GM12878 (cell line): ENCODE measurements around the gene PPP1R3G. TPM values are rescaled to one million over a fixed set of nuclear protein-coding genes. Genes with fewer than 3 reads are reported as not detected.

Experiments
- ATAC-seq: fragments of 200-7000 bp; cut with Tn5 transposase; 3 replicates; pipeline ENCODE4 v1.9.1; 2020; ENCODE audit warnings: mild to moderate bottlenecking, moderate library complexity
- BruUV-seq: library from RNA; stranded (reverse); fragments of 400-500 nt; replicated peaks from 2 replicates; lab custom pipeline; 2021; lab: Mats Ljungman, UMichigan
- CTCF ChIA-PET: fragments of 300-600 bp; sonication (Branson Sonifier 250); formaldehyde crosslinking; extraction: SDS; loops from one replicate; lab custom pipeline; 2021; ENCODE audit warnings: inconsistent platforms; lab: Yijun Ruan, JAX
- POLR2A ChIA-PET: fragments of 350-600 bp; formaldehyde crosslinking; extraction: SDS; loops from one replicate; lab custom pipeline; 2021; ENCODE audit warnings: inconsistent platforms; lab: Charles Lee
- RAD21 ChIA-PET: fragments of 300-600 bp; sonication (Branson Sonifier 250); formaldehyde crosslinking; loops from one replicate; lab custom pipeline; 2023; ENCODE audit warnings: antibody characterized with exemption; ENCODE audit not compliant: unreplicated experiment; lab: Charles Lee
- SMC1A ChIA-PET: fragments of 300-600 bp; sonication (Branson Sonifier 250); formaldehyde crosslinking; loops from one replicate; lab custom pipeline; 2023; ENCODE audit not compliant: unreplicated experiment, uncharacterized antibody; lab: Charles Lee
- DNase-seq: peaks from one replicate; pipeline ENCODE4 v3.0.0-alpha.2; 2011; ENCODE audit warnings: low read depth, low spot score
- FAIRE-seq: peaks from 3 replicates; lab custom pipeline; 2011; peaks lifted over from hg19 to GRCh38; lab: Jason Lieb, UNC
- H2AFZ ChIP-seq: 2 replicates; pipeline ENCODE4 v1.6.0; 2011; ENCODE audit warnings: low read depth, low read length, control low read depth; ENCODE audit not compliant: control insufficient read depth
- H3K27ac ChIP-seq: 2 replicates; pipeline ENCODE4 v1.5.1; 2011; ENCODE audit warnings: control low read depth; ENCODE audit not compliant: control insufficient read depth, insufficient read depth
- H3K27me3 ChIP-seq, 2 experiments: replicated peaks in 1 of 2; 2 replicates each; pipeline versions ENCODE4 v1.6.0 to v1.6.1; 2011; ENCODE audit warnings: low read length in 1 of 2; ENCODE audit not compliant: control insufficient read depth in 2 of 2, insufficient read depth in 2 of 2
- H3K36me3 ChIP-seq, 2 experiments: 2 replicates each; pipeline ENCODE4 v1.5.1; 2011; ENCODE audit warnings: low read length in 1 of 2; ENCODE audit not compliant: control insufficient read depth in 2 of 2, insufficient read depth in 2 of 2
- H3K4me1 ChIP-seq: 2 replicates; pipeline ENCODE4 v1.6.1; 2011; ENCODE audit warnings: mild to moderate bottlenecking, low read length, moderate library complexity, mixed read lengths; ENCODE audit not compliant: control insufficient read depth, insufficient read depth
- H3K4me2 ChIP-seq: 2 replicates; pipeline ENCODE4 v1.6.0; 2011; ENCODE audit warnings: control low read depth; ENCODE audit not compliant: control insufficient read depth, insufficient read depth
- H3K4me3 ChIP-seq: fragments of 200-600 bp; sonication (generic); 2 replicates; pipeline ENCODE4 v1.5.1; 2016
- H3K79me2 ChIP-seq: 2 replicates; pipeline ENCODE4 v1.6.0; 2011; ENCODE audit warnings: low read length; ENCODE audit not compliant: control insufficient read depth, insufficient read depth
- H3K9ac ChIP-seq: 2 replicates; pipeline ENCODE4 v1.8.0; 2011; ENCODE audit warnings: low read length, control low read depth, mixed read lengths; ENCODE audit not compliant: control insufficient read depth, insufficient read depth
- H3K9me3 ChIP-seq: replicated peaks from 3 replicates; pipeline ENCODE4 v1.5.1; 2011; ENCODE audit warnings: mild to moderate bottlenecking, low read length; ENCODE audit not compliant: control insufficient read depth, insufficient read depth
- H4K20me1 ChIP-seq: 2 replicates; pipeline ENCODE4 v1.6.0; 2011; ENCODE audit not compliant: control insufficient read depth, insufficient read depth
- ASH2L ChIP-seq: fragments of 300-600, 200-600 bp; sonication (generic); IDR thresholded peaks from 2 replicates; pipeline ENCODE4 v1.6.1; 2017; ENCODE audit warnings: low read depth, mild to moderate bottlenecking, borderline replicate concordance
- ELK1 ChIP-seq: IDR thresholded peaks from 2 replicates; pipeline ENCODE4 v1.6.1; 2012; ENCODE audit warnings: low read depth, low read length, improper control_type of control experiment
- KDM1A ChIP-seq: fragments of 200-600 bp; sonication (generic); IDR thresholded peaks from 2 replicates; pipeline ENCODE4 v1.6.1; 2016; ENCODE audit warnings: borderline replicate concordance
- MLLT1 ChIP-seq: fragments of 450-650 bp; IDR thresholded peaks from 2 replicates; pipeline ENCODE4 v1.6.1; 2016; ENCODE audit warnings: mild to moderate bottlenecking
- MYC ChIP-seq: IDR thresholded peaks from 2 replicates; pipeline ENCODE4 v1.6.1; 2011; ENCODE audit warnings: mild to moderate bottlenecking, low read length, moderate library complexity, inconsistent platforms; ENCODE audit not compliant: insufficient read depth, insufficient replicate concordance, insufficient read length, severe bottlenecking
- RELA ChIP-seq: fragments of 450-650 bp; IDR thresholded peaks from 2 replicates; pipeline ENCODE4 v1.8.0; 2014; ENCODE audit warnings: borderline replicate concordance; ENCODE audit not compliant: partially characterized antibody
- ZSCAN29 ChIP-seq: fragments of 450-650 bp; IDR thresholded peaks from 2 replicates; pipeline ENCODE4 v1.6.1; 2017; ENCODE audit warnings: mild to moderate bottlenecking, moderate library complexity
- WGBS: methylation state at CpG from one replicate; pipeline ENCODE4 v1.1.6; 2016; ENCODE audit warnings: low lambda C conversion rate; ENCODE audit not compliant: insufficient replicate concordance, insufficient coverage; ENCODE audit errors: missing lambda C conversion rate; 5-methylcytosine and 5-hydroxymethylcytosine counted together
- in situ Hi-C: fragments of 300-500 bp; cut with MboI; formaldehyde crosslinking; loops from 9 replicates; pipeline ENCODE4 v1.14.3; 2018; ENCODE audit warnings: mixed read lengths
- intact Hi-C: fragments of 100-400 bp; cut with micrococcal nuclease; formaldehyde crosslinking; loops from one replicate; pipeline ENCODE4 v1.14.2; 2022; ENCODE audit not compliant: unreplicated experiment
- polyA plus RNA-seq, 11 experiments: library from polyadenylated mRNA; depleted of rRNA in 4 of 11; unstranded in 6 of 11; stranded (reverse) in 5 of 11; fragments of >200 nt; fragmentation: Nextera tagmentation in 4 of 11; fragmentation: Illumina TruSeq in 1 of 11; extraction: Ambion mirVana in 4 of 11; extraction: Trizol in 1 of 11; gene quantifications; 1 replicate in 1 of 11; 2 replicates in 10 of 11; pipeline versions ENCODE4 v1.2.1 to v1.2.3, GENCODE V29; 2011 to 2016; ENCODE audit warnings: inconsistent platforms in 2 of 11, missing spikeins in 2 of 11, low read depth in 1 of 11
- total RNA-seq, 4 experiments: library from RNA; depleted of rRNA in 3 of 4; stranded (reverse); fragments of >200 nt in 3 of 4; fragmentation: Illumina TruSeq in 1 of 4; extraction: Trizol in 1 of 4; gene quantifications; 2 replicates each; pipeline versions ENCODE4 v1.2.1 to v1.2.3, GENCODE V29; 2013 to 2021
- TF ChIP-seq, protein P1 (sequence below): fragments of 450-650 bp; IDR thresholded peaks from 2 replicates; pipeline ENCODE4 v1.6.1; 2017; ENCODE audit warnings: mild to moderate bottlenecking, moderate library complexity

The PPP1R3G gene
- total and polyA plus RNA-seq, 10 of the 15 experiments (the other 5 are each of a cell fraction or from before 2014, with no cell fraction given) = 0.01 to 0.10 (median 0.04) TPM; not detected in 4

- H3K9me3 ChIP-seq = no peaks in the 10 kb centered on the region; the same call in 2 of the 3 replicates
- in situ Hi-C loops = no loop called here
- TF ChIP-seq, protein P1, sequence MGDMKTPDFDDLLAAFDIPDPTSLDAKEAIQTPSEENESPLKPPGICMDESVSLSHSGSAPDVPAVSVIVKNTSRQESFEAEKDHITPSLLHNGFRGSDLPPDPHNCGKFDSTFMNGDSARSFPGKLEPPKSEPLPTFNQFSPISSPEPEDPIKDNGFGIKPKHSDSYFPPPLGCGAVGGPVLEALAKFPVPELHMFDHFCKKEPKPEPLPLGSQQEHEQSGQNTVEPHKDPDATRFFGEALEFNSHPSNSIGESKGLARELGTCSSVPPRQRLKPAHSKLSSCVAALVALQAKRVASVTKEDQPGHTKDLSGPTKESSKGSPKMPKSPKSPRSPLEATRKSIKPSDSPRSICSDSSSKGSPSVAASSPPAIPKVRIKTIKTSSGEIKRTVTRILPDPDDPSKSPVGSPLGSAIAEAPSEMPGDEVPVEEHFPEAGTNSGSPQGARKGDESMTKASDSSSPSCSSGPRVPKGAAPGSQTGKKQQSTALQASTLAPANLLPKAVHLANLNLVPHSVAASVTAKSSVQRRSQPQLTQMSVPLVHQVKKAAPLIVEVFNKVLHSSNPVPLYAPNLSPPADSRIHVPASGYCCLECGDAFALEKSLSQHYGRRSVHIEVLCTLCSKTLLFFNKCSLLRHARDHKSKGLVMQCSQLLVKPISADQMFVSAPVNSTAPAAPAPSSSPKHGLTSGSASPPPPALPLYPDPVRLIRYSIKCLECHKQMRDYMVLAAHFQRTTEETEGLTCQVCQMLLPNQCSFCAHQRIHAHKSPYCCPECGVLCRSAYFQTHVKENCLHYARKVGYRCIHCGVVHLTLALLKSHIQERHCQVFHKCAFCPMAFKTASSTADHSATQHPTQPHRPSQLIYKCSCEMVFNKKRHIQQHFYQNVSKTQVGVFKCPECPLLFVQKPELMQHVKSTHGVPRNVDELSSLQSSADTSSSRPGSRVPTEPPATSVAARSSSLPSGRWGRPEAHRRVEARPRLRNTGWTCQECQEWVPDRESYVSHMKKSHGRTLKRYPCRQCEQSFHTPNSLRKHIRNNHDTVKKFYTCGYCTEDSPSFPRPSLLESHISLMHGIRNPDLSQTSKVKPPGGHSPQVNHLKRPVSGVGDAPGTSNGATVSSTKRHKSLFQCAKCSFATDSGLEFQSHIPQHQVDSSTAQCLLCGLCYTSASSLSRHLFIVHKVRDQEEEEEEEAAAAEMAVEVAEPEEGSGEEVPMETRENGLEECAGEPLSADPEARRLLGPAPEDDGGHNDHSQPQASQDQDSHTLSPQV = no peak
- TF ChIP-seq ZSCAN29 (no peak), MLLT1 (no peak), RELA (no peak), KDM1A (no peak), ELK1 (no peak), MYC (no peak), ASH2L (no peak)
- peak overlapping the region; percentile 96; the same call in 1 of the 2 replicates for H3K4me2 ChIP-seq
- 35% methylated on average over 18 of the region's 18 CpGs for WGBS
- no peak overlapping the region; the same call in 1 of the 2 replicates for H3K9ac ChIP-seq
- H3K27me3 ChIP-seq = peaks cover 8 to 12% of the 10 kb centered on the region in 2 experiments
- H3K4me3 ChIP-seq = peak overlapping the region; percentile 84; the same call in 1 of the 2 replicates
- RAD21 ChIA-PET = no interaction called here
- H4K20me1 ChIP-seq = no peaks in the 10 kb centered on the region
- no peak overlapping the region for H3K27ac ChIP-seq
- ATAC-seq (no peak; the same call in 1 of the 3 replicates), DNase-seq (no peak), FAIRE-seq (no peak)
- SMC1A ChIA-PET = no interaction called here
- peak overlapping the region; percentile 33 for H2AFZ ChIP-seq
- H3K79me2 ChIP-seq = no peaks in the 10 kb centered on the region
- CTCF ChIA-PET = no interaction called here
- POLR2A ChIA-PET = interaction anchor here (0.6 kb wide), 1 partner anchor 74 kb away, joined by 4 read pairs; no protein-coding TSS in a partner anchor
- H3K4me1 ChIP-seq = peaks cover 7% of the 10 kb centered on the region
- no TSS peak for BruUV-seq
- intact Hi-C loops = no loop called here
- H3K36me3 ChIP-seq = no peaks in the 10 kb centered on the region
Measured at GRCh38 chr6:5083813-5084359, 1.3 kb upstream of the PPP1R3G start.
